Endothelial cell of hepatic sinusoid (primary cell): ENCODE results near the gene ADAMTS14.

Experiments
- in situ Hi-C: cut with HindIII; loops from 2 replicates; pipeline ENCODE4 v1.10.0; 2017; ENCODE audit warnings: low sequenced_read_pairs

Gene ADAMTS14

GRCh38 chr10:70748801-70749573, 76.7 kb downstream of the ADAMTS14 start:
- in situ Hi-C loops, result no loop called here

DNA sequence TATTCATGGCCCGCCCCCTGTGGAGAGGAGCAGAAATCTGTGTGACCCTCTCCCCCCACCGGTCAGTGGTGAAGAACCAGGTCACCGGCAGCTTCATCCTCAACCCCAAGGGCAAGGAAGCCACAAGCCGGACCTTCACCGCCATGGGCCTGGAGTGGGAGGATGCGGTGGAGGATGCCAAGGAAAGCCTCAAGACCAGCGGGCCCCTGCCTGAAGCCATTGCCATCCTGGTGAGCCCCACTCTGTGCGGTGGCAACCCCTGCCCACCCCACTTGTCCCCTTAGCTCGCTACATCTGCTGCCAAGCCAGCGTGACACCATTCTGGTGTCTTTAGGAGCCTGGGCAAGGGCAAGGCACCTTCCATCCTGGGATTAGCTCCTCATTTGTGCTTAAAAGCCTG, 77.5 kb downstream of the ADAMTS14 start:
- in situ Hi-C loops, result loop anchor here (25.0 kb wide), 1 partner anchor 312 kb away; the partner anchor contains the start of gene NODAL

DNA sequence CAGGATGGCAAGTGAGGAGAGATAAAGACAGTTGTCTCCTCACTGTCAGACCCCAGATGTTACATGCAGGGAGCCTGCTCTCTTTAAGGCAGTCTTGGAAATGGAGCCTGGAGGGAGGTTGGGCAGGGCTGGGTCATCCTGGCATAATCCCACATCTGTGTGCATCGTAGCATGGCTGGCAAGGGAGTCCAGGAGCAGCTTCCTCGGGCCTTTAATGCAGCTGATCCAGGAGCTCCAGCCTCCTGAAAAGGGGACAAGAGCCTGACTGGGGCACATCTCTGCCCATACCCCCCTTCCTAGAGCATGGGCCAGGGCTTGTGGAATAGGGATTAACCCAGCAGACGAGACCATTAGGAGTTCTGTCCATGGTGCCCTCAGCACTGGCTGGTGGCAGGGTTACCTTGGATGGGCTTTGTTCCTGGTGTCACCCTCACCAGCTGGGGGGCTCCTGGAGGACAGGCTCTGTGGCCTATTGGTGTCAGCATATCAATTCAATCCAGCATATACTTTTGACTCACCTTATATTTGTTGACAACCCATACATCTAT, 77.9 kb downstream of the ADAMTS14 start:
- in situ Hi-C loops, result loop anchor here (25.0 kb wide), 1 partner anchor 313 kb away; the partner anchor contains the start of gene NODAL

GRCh38 chr10:70751356-70751755, 79.0 kb downstream of the ADAMTS14 start:
- in situ Hi-C loops, result loop anchor here (25.0 kb wide), 1 partner anchor 314 kb away; the partner anchor contains the start of gene NODAL

GRCh38 chr10:70751991-70752390, 79.7 kb downstream of the ADAMTS14 start:
- in situ Hi-C loops, result loop anchor here (25.0 kb wide), 1 partner anchor 315 kb away; the partner anchor contains the start of gene NODAL

DNA sequence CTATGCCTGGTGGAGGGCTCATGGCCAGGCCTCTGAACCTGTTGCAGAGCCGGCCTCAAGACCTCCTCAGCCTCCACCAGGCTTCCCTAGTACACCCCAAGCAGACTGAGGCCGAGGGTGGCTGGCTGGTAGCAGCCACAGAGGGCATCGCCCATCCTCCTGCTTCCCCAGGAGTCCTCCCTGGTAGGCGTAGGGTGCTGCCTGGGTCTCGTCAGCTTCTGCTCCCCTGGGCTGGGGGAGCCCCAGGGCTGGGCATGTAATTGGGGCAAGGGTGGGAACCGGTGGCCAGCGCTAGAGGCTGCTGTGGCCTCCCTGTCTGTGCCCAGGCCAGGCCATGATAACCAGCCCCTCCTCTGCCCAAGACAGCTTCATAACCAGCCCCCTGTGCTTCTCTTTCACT, 80.3 kb downstream of the ADAMTS14 start:
- in situ Hi-C loops, result loop anchor here (25.0 kb wide), 1 partner anchor 315 kb away; the partner anchor contains the start of gene NODAL

DNA sequence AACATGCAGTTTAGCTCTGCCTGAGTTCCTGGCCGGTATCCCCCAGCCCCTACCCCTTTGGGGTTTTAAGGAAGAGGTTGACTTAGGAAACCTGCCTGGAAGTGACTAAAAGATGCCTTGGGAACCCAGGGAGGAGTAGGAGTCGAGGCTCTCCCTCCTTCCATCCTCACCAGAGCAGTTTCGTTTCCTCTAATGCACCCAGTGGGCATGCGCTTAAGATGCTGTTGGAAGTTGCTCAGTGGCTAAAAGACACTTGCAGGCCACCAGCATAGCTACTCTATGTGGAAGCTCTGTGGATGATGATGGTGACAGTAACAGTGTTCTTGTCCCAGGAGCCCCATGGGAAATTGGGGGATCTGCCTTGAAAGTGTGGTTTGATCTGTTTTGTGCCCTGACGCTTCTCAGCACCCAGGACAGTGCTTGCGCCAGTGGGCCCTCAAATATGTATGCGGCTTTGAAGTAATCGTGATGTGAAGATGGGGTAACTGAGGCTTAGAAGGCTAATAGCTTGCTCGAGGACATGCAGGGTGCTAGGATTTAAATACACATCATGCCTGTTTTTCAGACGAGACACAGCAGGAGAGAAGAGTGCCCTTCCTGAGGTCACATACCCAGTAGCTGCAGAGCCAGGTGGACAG, 80.8 kb downstream of the ADAMTS14 start:
- in situ Hi-C loops, result loop anchor here (25.0 kb wide), 1 partner anchor 316 kb away; the partner anchor contains the start of gene NODAL

GRCh38 chr10:70753841-70754621, 81.7 kb downstream of the ADAMTS14 start:
- in situ Hi-C loops, result loop anchor here (25.0 kb wide), 1 partner anchor 317 kb away; the partner anchor contains the start of gene NODAL

GRCh38 chr10:70756700-70757360, 84.5 kb downstream of the ADAMTS14 start:
- in situ Hi-C loops, result loop anchor here (25.0 kb wide), 1 partner anchor 320 kb away; the partner anchor contains the start of gene NODAL

DNA sequence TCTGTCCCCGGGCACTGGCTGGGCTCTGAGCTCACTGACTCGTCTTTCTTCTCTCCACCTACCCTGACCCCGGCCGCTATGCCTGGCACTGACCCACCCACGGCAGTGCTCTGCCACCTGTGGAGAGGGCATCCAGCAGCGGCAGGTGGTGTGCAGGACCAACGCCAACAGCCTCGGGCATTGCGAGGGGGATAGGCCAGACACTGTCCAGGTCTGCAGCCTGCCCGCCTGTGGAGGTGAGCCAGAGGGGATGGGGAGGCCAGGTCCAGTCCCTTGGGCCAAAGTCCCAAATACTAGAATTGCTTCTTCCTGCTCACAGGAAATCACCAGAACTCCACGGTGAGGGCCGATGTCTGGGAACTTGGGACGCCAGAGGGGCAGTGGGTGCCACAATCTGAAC, 85.5 kb downstream of the ADAMTS14 start:
- in situ Hi-C loops, result loop anchor here (25.0 kb wide), 1 partner anchor 321 kb away; the partner anchor contains the start of gene NODAL

GRCh38 chr10:70758757-70759514, 86.6 kb downstream of the ADAMTS14 start:
- in situ Hi-C loops, result loop anchor here (25.0 kb wide), 1 partner anchor 322 kb away; the partner anchor contains the start of gene NODAL

DNA sequence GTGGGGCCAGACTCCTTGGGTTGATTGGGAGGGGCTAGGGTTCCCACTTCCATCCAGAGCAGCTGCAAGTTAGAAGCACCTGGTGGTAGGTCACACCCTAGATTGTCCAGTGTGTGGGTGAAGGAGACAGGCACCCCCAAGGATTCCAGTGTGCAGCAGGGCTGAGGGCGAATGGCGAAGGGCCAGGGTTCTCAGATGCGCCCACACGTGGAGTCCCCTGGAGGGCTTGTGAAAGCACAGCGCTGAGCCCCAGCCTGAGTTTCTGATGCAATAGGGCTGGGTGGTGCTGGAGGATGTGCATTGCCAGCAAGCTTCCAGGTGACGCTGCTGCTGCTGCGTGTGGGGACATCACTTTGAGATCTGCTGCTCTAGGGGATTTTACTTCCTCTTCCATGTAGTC, 87.5 kb downstream of the ADAMTS14 start:
- in situ Hi-C loops, result loop anchor here (5.0 to 25.0 kb wide), 4 partner anchors 87 to 322 kb away; partner anchors contain the start of genes ADAMTS14 and NODAL

GRCh38 chr10:70760271-70760787, 88.0 kb downstream of the ADAMTS14 start:
- in situ Hi-C loops, result loop anchor here (5.0 to 25.0 kb wide), 4 partner anchors 88 to 323 kb away; partner anchors contain the start of genes ADAMTS14 and NODAL

- in situ Hi-C loops, result loop anchor here (5.0 to 25.0 kb wide), 4 partner anchors 89 to 324 kb away; partner anchors contain the start of genes ADAMTS14 and NODAL
These were observed 88.8 kb downstream of the ADAMTS14 start for GRCh38 chr10:70761031-70761601.

DNA sequence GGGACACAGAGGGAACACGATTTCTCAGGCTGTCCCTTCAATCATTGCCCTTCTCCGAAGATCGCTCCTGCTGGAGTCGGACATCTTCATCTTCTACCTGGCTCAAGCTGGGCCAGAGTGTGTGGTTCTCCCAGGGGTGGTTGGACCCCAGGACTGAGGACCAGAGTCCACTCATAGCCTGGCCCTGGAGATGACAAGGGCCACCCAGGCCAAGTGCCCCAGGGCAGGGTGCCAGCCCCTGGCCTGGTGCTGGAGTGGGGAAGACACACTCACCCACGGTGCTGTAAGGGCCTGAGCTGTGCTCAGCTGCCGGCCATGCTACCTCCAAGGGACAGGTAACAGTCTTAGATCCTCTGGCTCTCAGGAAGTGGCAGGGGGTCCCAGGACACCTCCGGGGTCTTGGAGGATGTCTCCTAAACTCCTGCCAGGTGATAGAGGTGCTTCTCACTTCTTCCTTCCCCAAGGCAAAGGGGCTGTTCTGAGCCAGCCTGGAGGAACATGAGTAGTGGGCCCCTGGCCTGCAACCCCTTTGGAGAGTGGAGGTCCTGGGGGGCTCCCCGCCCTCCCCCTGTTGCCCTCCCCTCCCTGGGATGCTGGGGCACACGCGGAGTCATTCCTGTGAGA, 89.5 kb downstream of the ADAMTS14 start:
- in situ Hi-C loops, result loop anchor here (5.0 to 25.0 kb wide), 4 partner anchors 90 to 325 kb away; partner anchors contain the start of genes ADAMTS14 and NODAL

- in situ Hi-C loops, result loop anchor here (5.0 to 25.0 kb wide), 4 partner anchors 90 to 325 kb away; partner anchors contain the start of genes ADAMTS14 and NODAL
These were observed 90.3 kb downstream of the ADAMTS14 start for GRCh38 chr10:70762441-70763175.

DNA sequence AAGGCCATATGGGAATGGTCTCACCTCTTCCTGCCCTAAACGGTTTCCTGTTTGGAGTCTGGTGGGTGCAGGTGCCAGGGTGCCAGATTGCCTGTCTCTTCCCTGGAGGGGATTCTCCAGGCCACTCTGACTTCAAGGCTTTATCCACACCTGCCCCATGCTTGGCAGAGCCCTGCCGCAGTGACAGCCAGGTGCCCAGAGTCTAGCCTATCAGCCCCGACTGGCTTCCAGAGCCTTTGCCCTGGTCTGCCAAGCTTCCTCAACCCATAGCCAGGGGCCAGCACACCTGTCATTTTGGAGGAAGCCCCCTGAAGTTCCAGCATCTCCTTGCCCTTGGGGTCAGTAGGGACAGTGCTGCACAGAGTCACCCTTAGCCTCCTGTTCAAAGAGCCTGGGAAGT, 91.3 kb downstream of the ADAMTS14 start:
- in situ Hi-C loops, result loop anchor here (5.0 to 25.0 kb wide), 4 partner anchors 91 to 326 kb away; partner anchors contain the start of genes ADAMTS14 and NODAL
